Endodermal cell (in vitro differentiated cells): ENCODE results near the gene GRIK3. TPM values are rescaled to one million over a fixed set of nuclear protein-coding genes. Genes with fewer than 3 reads are reported as not detected.

Experiments used
- DNase-seq: peaks from one replicate; pipeline ENCODE4 v3.0.0-alpha.2; 2017
- H3K27ac ChIP-seq: 2 replicates; pipeline ENCODE4 v1.5.1; 2013; ENCODE audit warnings: mild to moderate bottlenecking, low read depth, low read length, moderate library complexity
- H3K27me3 ChIP-seq: 2 replicates; pipeline ENCODE4 v1.6.1; 2013; ENCODE audit warnings: mild to moderate bottlenecking, low read length, moderate library complexity; ENCODE audit not compliant: insufficient read depth, control insufficient read depth, poor library complexity, severe bottlenecking
- H3K36me3 ChIP-seq: 2 replicates; pipeline ENCODE4 v1.7.0; 2013; ENCODE audit warnings: mild to moderate bottlenecking, low read length, moderate library complexity; ENCODE audit not compliant: control insufficient read depth, insufficient read depth
- H3K4me1 ChIP-seq: one replicate; pipeline ENCODE4 v1.7.0; 2013; ENCODE audit warnings: low read length; ENCODE audit not compliant: control insufficient read depth, insufficient read depth
- H3K4me3 ChIP-seq: 2 replicates; pipeline ENCODE4 v1.5.1; 2013; ENCODE audit warnings: mild to moderate bottlenecking, low read length, moderate library complexity
- H3K9ac ChIP-seq: 2 replicates; pipeline ENCODE4 v1.6.1; 2013; ENCODE audit warnings: mild to moderate bottlenecking, low read length, moderate library complexity; ENCODE audit not compliant: poor library complexity, severe bottlenecking; ENCODE audit errors: extremely low read depth
- H3K9me3 ChIP-seq: 2 replicates; pipeline ENCODE4 v1.6.1; 2013; ENCODE audit warnings: mild to moderate bottlenecking, low read length, moderate library complexity; ENCODE audit not compliant: control insufficient read depth
- H3K27ac Mint-ChIP-seq: 2 replicates; pipeline ENCODE4 v1.8.0; 2020; ENCODE audit warnings: mixed read lengths
- H3K27me3 Mint-ChIP-seq: 2 replicates; pipeline ENCODE4 v1.8.0; 2021; ENCODE audit warnings: mild to moderate bottlenecking, mixed read lengths; ENCODE audit not compliant: insufficient read depth
- H3K36me3 Mint-ChIP-seq: 2 replicates; pipeline ENCODE4 v1.8.0; 2020; ENCODE audit warnings: low read depth, mixed read lengths
- H3K4me1 Mint-ChIP-seq: 2 replicates; pipeline ENCODE4 v1.8.0; 2020; ENCODE audit warnings: mixed read lengths
- H3K4me3 Mint-ChIP-seq: 2 replicates; pipeline ENCODE4 v1.8.0; 2020; ENCODE audit warnings: mild to moderate bottlenecking, moderate library complexity, mixed read lengths
- H3K9me3 Mint-ChIP-seq: 2 replicates; pipeline ENCODE4 v1.8.0; 2020; ENCODE audit warnings: mild to moderate bottlenecking, mixed read lengths
- WGBS, 2 experiments: methylation state at CpG; one replicate each; pipeline versions ENCODE4 v1.1.5 to v1.1.7; 2013; ENCODE audit warnings: missing lambda C conversion rate in 2 of 2, mixed read lengths in 1 of 2; ENCODE audit not compliant: insufficient coverage in 1 of 2, insufficient read length in 1 of 2; 5-methylcytosine and 5-hydroxymethylcytosine counted together
- total RNA-seq, 2 donors: library from RNA; stranded (reverse); fragmentation: NEBNext Ultra II Directional in 1 of 2; extraction: Animal tissue kit (Norgen Biotek cat#: 25700) in 1 of 2; gene quantifications; 2 replicates in 1 of 2; 3 replicates in 1 of 2; pipeline ENCODE4 v1.2.1, GENCODE V29; 2021
- TF ChIP-seq, protein P1 (sequence below): fragments of 200-600 bp; sonication (generic); conservative IDR thresholded peaks from 2 replicates; pipeline ENCODE4 v1.5.0; 2021; ENCODE audit warnings: antibody characterized with exemption, mild to moderate bottlenecking

The GRIK3 gene
- total RNA-seq, 2 donors from 2014 or later, result 13.4 to 32.4 TPM

DNA sequence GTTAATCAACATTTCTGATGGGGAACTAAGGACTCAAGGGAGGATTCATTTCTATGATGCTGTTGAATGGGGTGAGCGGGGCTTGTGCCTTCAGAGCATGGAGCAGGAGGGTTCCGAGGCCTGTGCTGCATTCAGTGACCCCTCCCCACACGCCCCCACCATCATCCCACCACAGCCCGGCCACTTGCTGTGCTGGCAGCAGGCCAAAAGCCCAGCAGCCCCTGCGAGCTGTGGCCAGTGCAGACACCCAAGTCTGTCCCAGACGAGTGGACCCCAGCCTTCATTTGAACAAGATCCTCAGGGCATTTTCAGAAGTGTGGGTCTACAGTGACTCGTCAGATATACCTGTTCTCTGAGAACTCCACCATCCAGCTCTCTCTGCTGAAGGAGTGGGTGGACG lies 242.0 kb downstream of the GRIK3 start:
- Histone ChIP-seq H3K9ac (no peak overlapping the region), H3K4me1 (no peaks in the 10 kb centered on the region), H3K36me3 (no peaks in the 10 kb centered on the region), H3K4me3 (no peak overlapping the region), H3K27ac (no peak overlapping the region), H3K9me3 (no peaks in the 10 kb centered on the region), H3K27me3 (no peaks in the 10 kb centered on the region)
- Mint-ChIP-seq H3K36me3 (no peaks in the 10 kb centered on the region), H3K4me1 (no peaks in the 10 kb centered on the region), H3K27ac (no peak overlapping the region), H3K4me3 (no peak overlapping the region), H3K9me3 (no peaks in the 10 kb centered on the region), H3K27me3 (peaks cover 8% of the 10 kb centered on the region)
- DNase-seq, result no peak
- TF ChIP-seq, protein P1, sequence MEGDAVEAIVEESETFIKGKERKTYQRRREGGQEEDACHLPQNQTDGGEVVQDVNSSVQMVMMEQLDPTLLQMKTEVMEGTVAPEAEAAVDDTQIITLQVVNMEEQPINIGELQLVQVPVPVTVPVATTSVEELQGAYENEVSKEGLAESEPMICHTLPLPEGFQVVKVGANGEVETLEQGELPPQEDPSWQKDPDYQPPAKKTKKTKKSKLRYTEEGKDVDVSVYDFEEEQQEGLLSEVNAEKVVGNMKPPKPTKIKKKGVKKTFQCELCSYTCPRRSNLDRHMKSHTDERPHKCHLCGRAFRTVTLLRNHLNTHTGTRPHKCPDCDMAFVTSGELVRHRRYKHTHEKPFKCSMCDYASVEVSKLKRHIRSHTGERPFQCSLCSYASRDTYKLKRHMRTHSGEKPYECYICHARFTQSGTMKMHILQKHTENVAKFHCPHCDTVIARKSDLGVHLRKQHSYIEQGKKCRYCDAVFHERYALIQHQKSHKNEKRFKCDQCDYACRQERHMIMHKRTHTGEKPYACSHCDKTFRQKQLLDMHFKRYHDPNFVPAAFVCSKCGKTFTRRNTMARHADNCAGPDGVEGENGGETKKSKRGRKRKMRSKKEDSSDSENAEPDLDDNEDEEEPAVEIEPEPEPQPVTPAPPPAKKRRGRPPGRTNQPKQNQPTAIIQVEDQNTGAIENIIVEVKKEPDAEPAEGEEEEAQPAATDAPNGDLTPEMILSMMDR, result no peak
- 82 to 84% methylated on average over 4 to 6 of the region's 8 CpGs for WGBS, 2 experiments

DNA sequence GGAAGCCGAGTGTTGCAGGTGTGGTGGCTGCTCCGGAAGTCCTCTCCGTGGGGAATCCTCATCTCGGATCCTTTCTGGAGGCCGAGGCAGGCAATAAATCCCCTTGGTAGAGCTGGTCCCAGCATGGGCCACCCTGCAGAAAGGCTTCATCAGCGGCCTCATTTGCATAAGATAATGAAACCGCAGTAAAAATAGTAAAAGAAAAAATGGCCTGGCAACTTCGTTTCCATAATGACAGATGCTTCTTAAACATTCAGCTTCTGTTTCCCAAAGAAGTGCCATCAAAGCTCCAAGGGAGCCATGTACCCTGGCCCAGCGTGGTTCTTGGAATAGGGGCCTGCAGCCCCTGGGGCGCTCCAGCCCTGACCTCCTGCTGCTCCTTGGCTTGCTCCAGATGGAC lies 244.1 kb downstream of the GRIK3 start:
- Histone ChIP-seq H3K27ac (no peak overlapping the region), H3K9me3 (no peaks in the 10 kb centered on the region), H3K4me3 (no peak overlapping the region), H3K4me1 (no peaks in the 10 kb centered on the region), H3K27me3 (no peaks in the 10 kb centered on the region), H3K36me3 (no peaks in the 10 kb centered on the region), H3K9ac (no peak overlapping the region)
- H3K27me3 Mint-ChIP-seq, result peaks cover 13% of the 10 kb centered on the region
- TF ChIP-seq, protein P1, result no peak
- no peak overlapping the region for H3K4me3 Mint-ChIP-seq
- no peaks in the 10 kb centered on the region for H3K9me3 Mint-ChIP-seq
- H3K36me3 Mint-ChIP-seq, result no peaks in the 10 kb centered on the region
- H3K27ac Mint-ChIP-seq, result no peak overlapping the region
- H3K4me1 Mint-ChIP-seq, result no peaks in the 10 kb centered on the region
- DNase-seq, result no peak
- WGBS, 2 experiments, result 77 to 81% methylated on average over 4 to 10 of the region's 10 CpGs

DNA sequence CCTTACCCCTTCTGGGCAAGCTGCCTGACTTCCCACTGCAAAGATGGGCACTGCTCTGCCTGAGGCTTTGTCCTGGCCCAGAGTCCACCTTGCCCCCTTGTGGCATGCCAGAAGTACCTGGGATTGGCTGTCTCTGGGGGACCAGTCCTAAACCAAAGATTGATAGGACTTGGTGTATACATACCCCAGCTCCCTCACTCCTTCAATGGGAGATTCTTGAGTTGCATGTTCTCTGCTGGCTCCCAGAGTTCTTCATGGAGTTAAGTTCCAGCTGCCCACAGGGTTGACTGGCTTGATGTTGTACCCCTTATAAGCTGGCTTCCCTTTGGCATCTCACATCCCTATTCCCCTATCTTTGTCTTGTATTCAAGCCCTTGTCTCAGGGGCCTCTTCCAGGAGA lies 244.8 kb downstream of the GRIK3 start:
- peaks cover 13% of the 10 kb centered on the region for H3K27me3 Mint-ChIP-seq
- TF ChIP-seq, protein P1, result no peak
- H3K4me1 ChIP-seq, result no peaks in the 10 kb centered on the region
- H3K27ac ChIP-seq, result no peak overlapping the region
- H3K27me3 ChIP-seq, result no peaks in the 10 kb centered on the region
- no peaks in the 10 kb centered on the region for H3K36me3 ChIP-seq
- no peaks in the 10 kb centered on the region for H3K4me1 Mint-ChIP-seq
- H3K27ac Mint-ChIP-seq, result no peak overlapping the region
- DNase-seq, result no peak
- H3K9me3 ChIP-seq, result no peaks in the 10 kb centered on the region
- no peaks in the 10 kb centered on the region for H3K36me3 Mint-ChIP-seq
- H3K4me3 Mint-ChIP-seq, result no peak overlapping the region
- no peak overlapping the region for H3K4me3 ChIP-seq
- no peak overlapping the region for H3K9ac ChIP-seq
- H3K9me3 Mint-ChIP-seq, result no peaks in the 10 kb centered on the region
